ENCODE data around the gene SLC37A1.
"Not testable (repeated sequence)": the region's sequence is repeated elsewhere in the genome, so short reads cannot be mapped to it uniquely, and the experiment has no call there.

The SLC37A1 gene

DNA sequence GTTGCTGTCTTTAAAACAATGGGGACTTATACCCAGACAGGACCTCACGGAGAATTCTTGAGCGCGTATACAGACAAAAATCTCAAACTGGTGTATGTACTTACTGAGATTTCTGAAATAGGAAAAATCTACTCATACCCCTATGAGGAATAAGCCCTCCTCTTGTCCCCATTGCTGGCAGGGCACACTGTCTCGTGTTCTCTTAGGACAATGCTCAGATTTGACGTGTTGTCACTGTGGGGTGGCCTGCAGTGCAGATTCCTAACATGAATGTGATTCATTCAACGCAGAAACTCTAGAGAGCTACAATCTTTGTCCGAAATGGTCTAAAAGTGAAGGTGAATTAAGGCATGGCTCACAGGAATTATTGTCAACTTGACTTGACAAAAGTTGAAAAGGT lies 108.6 kb downstream of the SLC37A1 start:
- no peak for DNase-seq

DNA sequence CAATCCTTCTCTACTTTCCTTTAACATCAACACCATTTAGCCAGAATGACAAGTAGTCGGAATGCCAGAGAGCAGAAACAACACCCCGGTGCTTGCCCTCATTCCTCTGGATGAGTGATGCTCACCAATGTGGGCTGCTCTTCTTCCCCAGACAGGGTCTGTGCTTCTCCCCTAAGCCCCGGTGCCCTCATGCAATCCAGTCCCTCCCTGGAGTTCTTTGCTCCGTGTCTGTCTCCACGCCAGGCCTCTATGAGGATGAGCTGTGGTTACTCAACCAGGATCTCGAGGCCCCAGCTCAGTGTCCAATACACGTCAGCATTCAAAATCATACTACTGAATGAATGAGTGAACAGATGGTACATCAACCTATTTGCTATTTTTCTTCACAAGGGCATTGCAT lies 110.0 kb downstream of the SLC37A1 start:
- DNase-seq: no peak

DNA sequence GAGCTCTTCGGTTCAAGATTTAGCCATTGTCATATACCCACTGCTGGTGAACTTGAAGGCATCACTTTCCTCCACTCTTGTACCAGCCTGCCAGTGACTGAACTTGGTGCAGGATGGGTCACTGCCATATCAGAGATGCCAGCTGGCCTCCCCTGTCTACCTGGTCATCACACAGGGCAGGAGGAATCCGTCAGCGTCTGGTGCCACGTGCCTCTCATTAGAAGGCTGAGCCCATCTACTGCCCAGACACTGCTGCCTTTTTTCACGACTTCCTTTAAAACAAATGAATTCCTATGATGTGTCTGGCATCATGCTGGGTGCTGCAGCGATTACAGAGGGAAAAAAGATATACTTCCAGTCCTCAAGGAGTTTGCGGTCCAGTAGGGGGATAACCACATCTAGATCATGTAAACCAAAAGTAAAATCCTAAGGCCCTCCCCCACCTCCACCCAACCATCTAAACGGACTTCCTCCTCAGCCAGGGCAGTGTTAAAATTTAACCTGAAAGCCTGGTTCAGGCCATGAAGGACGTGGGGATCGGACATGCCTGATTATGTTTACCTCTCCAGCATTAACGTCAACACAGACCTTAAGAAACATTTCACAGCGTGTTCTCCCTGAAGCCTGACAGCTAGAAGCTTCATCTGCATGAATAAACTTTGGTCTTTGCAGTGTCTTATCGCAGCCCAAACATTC lies 110.6 kb downstream of the SLC37A1 start:
- no peak for DNase-seq

DNA sequence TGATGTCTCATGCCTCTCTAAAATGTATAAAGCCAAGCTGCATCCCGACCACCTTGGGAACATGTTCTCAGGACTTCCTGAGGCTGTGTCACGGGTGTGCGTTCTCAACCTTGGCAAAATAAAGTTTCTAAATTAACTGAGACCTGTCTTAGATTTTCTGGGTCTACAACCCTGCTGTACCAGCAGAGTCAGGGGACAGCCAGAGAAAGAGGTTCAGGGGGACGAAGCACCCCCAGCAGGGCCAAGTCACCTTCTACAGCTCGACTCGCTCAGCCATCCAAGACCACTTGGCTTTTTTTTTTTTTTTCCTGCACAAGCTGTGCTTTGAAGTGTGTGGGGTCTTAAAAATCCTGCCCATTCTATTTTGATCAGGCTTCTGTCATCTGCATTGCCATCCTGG lies 111.3 kb downstream of the SLC37A1 start:
- no peak for DNase-seq

DNA sequence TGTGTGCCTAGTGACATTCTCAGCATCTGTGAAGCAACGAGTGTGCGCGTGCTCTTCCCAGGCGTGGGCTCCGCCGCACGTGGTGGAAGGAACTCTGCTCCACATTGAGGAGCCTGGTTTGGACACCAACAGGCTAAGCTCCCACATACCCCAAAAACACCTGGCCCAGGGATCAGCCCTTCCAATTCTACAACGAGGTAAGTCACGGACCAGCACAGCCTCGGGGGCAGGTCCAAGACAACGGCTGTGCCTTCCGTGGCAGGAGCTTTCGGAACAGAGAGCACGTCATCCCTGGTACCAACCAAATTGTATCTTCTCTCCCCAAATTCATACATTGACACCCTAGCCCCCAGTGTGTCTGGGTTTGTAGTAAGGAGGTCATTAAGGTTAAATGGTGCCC lies 112.5 kb downstream of the SLC37A1 start:
- no peak for DNase-seq

DNA sequence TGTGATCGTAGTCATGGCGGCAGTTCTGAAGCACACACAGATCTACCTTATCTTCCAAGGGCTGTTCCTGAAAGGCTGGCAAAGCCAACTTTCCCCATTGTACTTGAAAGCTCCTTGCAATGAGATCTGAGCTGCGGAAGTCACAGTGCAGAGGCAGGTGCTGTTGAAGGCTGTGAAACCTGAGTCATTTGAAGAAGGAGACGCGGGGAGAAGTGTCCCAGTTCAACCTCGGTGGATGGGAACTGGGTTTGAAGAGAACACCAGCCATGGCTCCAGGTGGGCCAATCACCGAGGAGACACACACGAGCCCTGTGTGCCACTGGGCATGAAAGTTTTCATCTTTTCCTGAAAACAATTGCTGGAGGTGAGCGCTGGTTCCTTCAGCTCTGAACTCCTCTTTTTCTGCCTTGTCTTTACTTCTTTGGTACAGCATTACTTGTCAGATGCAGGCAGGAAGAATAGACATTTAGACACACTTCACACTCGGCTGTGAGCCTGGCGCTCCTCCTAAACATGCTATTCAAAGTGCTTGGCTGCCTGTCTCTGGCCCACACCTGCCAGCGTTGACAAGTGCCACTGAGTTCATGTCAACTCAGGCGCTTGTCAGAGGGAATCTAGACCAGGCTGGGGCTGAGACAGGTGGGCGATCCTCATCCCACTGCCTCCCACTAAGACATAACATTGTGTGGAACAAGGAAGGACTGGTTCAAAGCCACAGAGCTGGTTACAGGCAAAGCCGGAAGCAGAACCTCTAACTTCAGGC lies 114.1 kb downstream of the SLC37A1 start:
- no peak for DNase-seq

- not testable (repeated sequence) for DNase-seq
Measured at GRCh38 chr21:42628466-42629061, 114.9 kb downstream of the SLC37A1 start.

DNA sequence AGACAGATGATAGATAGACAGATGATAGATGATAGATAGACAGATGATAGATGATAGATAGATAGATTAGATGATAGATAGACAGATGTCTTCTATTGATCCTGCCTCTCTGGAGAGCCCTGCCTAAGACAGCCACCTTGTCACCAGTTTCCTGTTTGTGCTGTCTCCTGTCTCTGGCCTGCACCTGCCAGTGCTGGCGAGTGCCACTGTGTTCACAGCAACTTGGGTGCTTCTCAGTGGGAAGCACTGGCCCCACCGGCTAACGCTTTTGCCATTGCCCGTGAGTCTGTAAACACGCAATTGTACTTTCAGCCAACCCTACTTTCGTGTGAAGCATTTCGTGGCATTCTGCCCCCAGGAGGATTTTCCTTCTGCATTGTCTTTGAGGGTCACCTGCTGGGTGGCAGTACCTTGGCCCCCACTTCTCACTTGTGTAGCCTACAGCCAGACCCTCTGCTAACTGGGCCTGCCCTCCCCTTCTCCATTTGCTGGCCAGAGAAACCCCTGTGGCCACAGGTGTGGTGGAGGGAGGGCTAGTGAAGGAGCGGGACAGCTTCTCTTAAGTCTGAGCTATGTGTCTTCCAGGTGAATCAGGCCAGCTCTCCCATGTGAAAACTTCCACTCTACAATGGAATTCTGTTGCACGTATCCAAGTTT lies 116.4 kb downstream of the SLC37A1 start:
- DNase-seq: no peak

- DNase-seq: no peak
Measured at GRCh38 chr21:42630626-42631025, 117.0 kb downstream of the SLC37A1 start.
